HepG2 (cell line): ENCODE results near the gene GRP.

Source experiments
- CEBPB ChIP-seq: IDR thresholded peaks from 2 replicates; pipeline ENCODE4 v1.6.1; 2011; ENCODE audit warnings: low read depth, low read length, improper control_type of control experiment, borderline replicate concordance
- TAF1 ChIP-seq: sonication (generic); formaldehyde crosslinking; IDR thresholded peaks from 2 replicates; pipeline ENCODE4 v1.4.0; 2020; ENCODE audit warnings: missing genetic modification reagents
- TF ChIP-seq, protein P1 (sequence below): sonication (generic); formaldehyde crosslinking; IDR thresholded peaks from 2 replicates; pipeline ENCODE4 v1.4.0; 2020; ENCODE audit warnings: missing genetic modification reagents

- TF ChIP-seq TAF1: no peak
- no peak for TF ChIP-seq CEBPB
- TF ChIP-seq, protein P1, sequence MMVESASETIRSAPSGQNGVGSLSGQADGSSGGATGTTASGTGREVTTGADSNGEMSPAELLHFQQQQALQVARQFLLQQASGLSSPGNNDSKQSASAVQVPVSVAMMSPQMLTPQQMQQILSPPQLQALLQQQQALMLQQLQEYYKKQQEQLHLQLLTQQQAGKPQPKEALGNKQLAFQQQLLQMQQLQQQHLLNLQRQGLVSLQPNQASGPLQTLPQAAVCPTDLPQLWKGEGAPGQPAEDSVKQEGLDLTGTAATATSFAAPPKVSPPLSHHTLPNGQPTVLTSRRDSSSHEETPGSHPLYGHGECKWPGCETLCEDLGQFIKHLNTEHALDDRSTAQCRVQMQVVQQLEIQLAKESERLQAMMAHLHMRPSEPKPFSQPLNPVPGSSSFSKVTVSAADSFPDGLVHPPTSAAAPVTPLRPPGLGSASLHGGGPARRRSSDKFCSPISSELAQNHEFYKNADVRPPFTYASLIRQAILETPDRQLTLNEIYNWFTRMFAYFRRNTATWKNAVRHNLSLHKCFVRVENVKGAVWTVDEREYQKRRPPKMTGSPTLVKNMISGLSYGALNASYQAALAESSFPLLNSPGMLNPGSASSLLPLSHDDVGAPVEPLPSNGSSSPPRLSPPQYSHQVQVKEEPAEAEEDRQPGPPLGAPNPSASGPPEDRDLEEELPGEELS (CRISPR knock-in tag): no peak
These were observed 52.4 kb downstream of the GRP start for GRCh38 chr18:59272221-59272888.
